ENCODE measurements around the gene CD9.

Gene CD9

GRCh38 chr12:6285532-6286306, 85.5 kb downstream of the CD9 start:
- no peak for ATAC-seq
- H3K27ac Mint-ChIP-seq, result no peak overlapping the region
- no peaks in the 10 kb centered on the region for H3K36me3 Mint-ChIP-seq (ENCODE audit: low read depth)
- DNase-seq, result no peak
- H3K4me1 Mint-ChIP-seq, result peaks cover 4% of the 10 kb centered on the region
- no peaks in the 10 kb centered on the region for H3K9me3 Mint-ChIP-seq
- peaks cover 13% of the 10 kb centered on the region for H3K27me3 Mint-ChIP-seq
- no peak overlapping the region for H3K4me3 Mint-ChIP-seq
